NCI-H446 (cell line): ENCODE measurements around the gene SNORC.

ENCODE experiments used
- DNase-seq, 2 experiments: peaks; one replicate each; lab custom pipeline; 2025; lab: John Stamatoyannopoulos, UW

The SNORC gene

DNA sequence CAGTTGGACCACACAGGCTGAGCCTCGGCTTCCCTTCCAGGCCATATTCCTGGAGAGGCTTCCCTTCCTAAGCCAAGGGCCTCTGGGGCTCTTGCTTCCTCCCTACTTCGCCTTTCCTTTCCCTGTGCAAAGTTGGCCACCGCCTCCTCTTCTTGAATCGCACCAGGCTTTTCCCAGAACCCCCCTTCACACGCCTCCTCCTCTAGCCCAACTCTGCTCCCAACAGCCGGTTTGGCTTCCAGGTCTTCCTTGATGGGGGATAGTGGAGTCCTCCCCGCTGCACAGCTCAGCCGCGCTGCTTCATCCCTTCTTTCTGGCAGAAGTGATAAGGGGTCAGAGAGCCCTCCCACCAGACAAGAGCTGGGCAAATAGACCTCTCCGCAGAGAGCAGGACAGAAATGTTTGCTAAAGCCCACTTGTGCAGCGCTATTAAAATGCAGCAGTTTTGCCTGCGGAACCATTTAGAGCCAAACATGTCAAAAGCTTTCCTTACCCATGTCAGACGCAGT, 56.4 kb downstream of the SNORC start:
- DNase-seq = no peak

DNA sequence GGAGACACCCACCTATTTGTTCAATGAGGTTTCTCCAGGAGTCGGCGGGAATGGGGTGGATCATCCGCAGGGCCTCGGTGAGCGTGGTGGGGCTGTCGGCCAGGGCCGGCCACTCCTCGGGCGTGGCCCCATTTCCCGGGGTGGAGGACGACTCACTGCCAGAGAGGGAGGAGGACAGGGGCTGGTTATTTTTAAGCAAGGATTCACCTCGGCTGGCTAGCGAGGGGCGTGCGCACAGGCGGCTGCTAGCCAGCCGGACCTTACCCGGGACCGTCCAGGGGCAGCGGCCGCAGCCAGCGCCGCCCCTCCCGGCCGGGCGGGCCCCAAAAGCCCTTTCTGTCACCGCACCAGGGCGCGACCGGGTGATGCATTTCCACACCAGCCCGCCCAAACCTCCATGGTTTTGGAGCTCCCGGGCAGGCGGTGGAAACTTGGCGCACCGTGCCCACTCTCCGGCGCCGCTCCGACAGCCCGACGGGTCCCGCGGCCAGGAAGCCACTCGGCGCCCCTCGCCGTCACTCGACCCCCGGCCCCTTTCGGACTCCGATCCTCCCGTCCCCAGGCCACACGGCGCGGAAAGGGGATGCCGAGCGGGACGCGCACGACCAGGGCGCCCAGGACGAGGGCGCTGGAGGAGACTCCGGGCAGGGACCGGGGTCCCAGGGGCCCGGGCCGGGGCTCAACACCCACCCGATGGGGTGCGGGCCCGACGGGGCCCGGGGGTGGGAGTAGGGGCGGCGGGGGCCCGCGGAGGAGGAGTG, 57.1 kb downstream of the SNORC start:
- DNase-seq = no peak

DNA sequence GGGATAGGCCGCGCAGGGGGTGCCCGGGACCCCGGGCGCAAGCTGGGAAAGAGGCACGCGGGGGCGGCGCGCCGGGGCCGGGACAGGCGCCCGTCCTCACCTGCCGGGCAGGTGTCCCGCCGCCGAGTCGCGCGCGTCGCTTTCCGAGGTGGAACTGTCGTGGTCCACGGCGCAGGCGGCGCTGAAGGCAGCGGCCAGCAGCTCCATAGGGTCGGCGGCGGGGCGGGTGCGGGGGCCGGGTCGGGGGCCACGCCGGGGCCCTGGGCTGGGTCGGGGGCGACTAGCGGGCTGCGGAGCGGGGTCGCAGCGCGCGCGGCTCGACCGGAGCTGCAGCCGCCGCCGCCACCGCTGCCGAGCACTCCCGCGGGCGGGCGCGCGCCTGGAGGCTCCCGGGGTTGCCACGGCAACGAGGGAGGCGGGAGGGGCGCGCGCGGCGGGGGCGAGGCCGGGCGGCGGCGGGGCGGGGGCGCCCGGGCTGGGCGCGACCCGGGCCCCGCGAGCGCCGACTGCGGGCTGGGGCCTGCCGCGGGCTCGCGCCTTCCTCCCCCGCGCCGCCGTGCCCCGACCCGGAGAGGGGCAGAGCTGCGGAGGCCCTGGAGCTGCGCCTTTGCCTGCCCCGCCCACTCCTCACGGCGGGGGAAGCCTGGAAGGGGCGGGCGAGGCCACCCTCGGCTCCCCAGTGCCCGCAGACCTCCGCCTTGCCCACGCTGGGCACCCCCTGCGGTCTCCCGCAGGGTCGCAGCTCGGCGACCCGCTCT, 57.9 kb downstream of the SNORC start:
- DNase-seq = no peak
